Sigmoid colon (tissue), 7 donors: ENCODE results near the gene CRTAC1. TPM values are rescaled to one million over a fixed set of nuclear protein-coding genes. Genes with fewer than 3 reads are reported as not detected.

ENCODE experiments used
- DNase-seq: peaks from one replicate; pipeline ENCODE4 v3.0.0-alpha.2; 2019
- H3K27ac ChIP-seq, 4 donors: fragments of 200-600 bp; sonication (generic); one replicate each; pipeline ENCODE4 v1.5.1; 2016 to 2019; ENCODE audit warnings: mild to moderate bottlenecking in 1 of 4
- H3K27me3 ChIP-seq, 3 donors: fragments of 200-600 bp; sonication (generic); one replicate each; pipeline ENCODE4 v1.5.1; 2019; ENCODE audit warnings: mild to moderate bottlenecking in 1 of 3
- H3K36me3 ChIP-seq, 4 donors: fragments of 200-600 bp; sonication (generic); one replicate each; pipeline ENCODE4 v1.5.1; 2016 to 2019
- H3K4me1 ChIP-seq, 4 donors: fragments of 200-600 bp; sonication (generic); one replicate each; pipeline ENCODE4 v1.5.1; 2017 to 2019
- H3K4me3 ChIP-seq, 4 donors: fragments of 200-600 bp; sonication (generic); one replicate each; pipeline ENCODE4 v1.5.1; 2017 to 2019; ENCODE audit warnings: mild to moderate bottlenecking in 2 of 4, moderate library complexity in 1 of 4
- H3K9me3 ChIP-seq, 4 donors: fragments of 200-600 bp in 3 of 4; sonication (generic) in 3 of 4; one replicate each; pipeline versions ENCODE4 v1.5.1 to v1.6.1; 2013 to 2019
- EP300 ChIP-seq, 4 donors: sonication (generic); formaldehyde crosslinking; IDR thresholded peaks; one replicate each; pipeline ENCODE4 v1.6.1; 2017; ENCODE audit warnings: antibody characterized with exemption in 4 of 4
- POLR2A ChIP-seq, 2 donors: fragments of 450-650 bp; IDR thresholded peaks; one replicate each; pipeline ENCODE4 v1.6.1; 2016; ENCODE audit warnings: antibody characterized with exemption in 2 of 2, mild to moderate bottlenecking in 2 of 2, moderate library complexity in 2 of 2
- POLR2AphosphoS5 ChIP-seq, 4 donors: sonication (generic); formaldehyde crosslinking; IDR thresholded peaks; one replicate each; pipeline ENCODE4 v1.6.1; 2017; ENCODE audit warnings: antibody characterized with exemption in 4 of 4
- WGBS, 2 donors: extraction: QIAGEN DNeasy Blood & Tissue Kit; methylation state at CpG; one replicate each; pipeline ENCODE4 v1.1.7; 2013; 5-methylcytosine and 5-hydroxymethylcytosine counted together
- intact Hi-C: fragments of 100-400 bp; cut with DNase I; formaldehyde crosslinking; loops from one replicate; pipeline ENCODE4 v1.15.1; 2023
- polyA plus RNA-seq, 3 donors: library from polyadenylated mRNA; stranded (reverse); fragments of 200-250 nt; gene quantifications; one replicate each; pipeline ENCODE4 v1.2.3, GENCODE V29; 2013
- total RNA-seq, 4 donors: library from RNA; depleted of rRNA; stranded (reverse); fragments of >200 nt; gene quantifications; one replicate each; pipeline ENCODE4 v1.1.0, GENCODE V29; 2016
- TF ChIP-seq, protein P1 (sequence below), 4 experiments: fragments of 450-650 bp in 3 of 4; fragments of 200-600 bp in 1 of 4; IDR thresholded peaks; one replicate each; pipeline ENCODE4 v1.5.1; 2016 to 2019; ENCODE audit warnings: antibody characterized with exemption in 4 of 4, mild to moderate bottlenecking in 3 of 4, moderate library complexity in 2 of 4
- donor health status: healthy with polysubstance abuse.
- donor health status: Bipolar disorder and iron deficiency.
- donor health status: healthy.

The CRTAC1 gene
- total and polyA plus RNA-seq, 7 donors = 1.2 to 6.4 (median 2.6) TPM; not detected in 1

DNA sequence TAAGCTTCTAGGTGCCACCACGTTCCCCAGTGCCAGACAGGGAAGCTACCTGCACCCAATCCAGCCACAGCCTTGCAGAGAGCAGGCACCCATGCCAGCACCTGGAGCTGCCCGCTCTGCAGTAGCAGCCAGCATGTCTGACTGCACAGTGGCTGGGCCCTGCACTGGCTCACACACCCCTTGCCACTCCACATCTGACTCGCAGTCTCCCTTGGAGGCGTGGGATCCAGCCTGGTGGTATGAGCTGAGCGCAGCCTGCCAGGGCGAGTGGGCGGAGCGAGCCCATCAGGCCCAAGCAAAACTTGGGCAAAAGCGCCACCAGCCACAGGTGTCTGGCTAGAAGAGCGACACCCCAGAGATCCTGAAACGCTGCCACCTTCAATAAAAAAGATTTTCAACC, 30.1 kb downstream of the CRTAC1 start:
- WGBS, 2 donors = 90 to 92% methylated on average over 11 of the region's 11 CpGs
- peaks cover 0 to 3% (median under 1%) of the 10 kb centered on the region in 4 donors for H3K9me3 ChIP-seq
- intact Hi-C loops = no loop called here
- no peaks in the 10 kb centered on the region for H3K4me1 ChIP-seq
- H3K27ac ChIP-seq = no peak overlapping the region
- H3K4me3 ChIP-seq = no peak overlapping the region
- TF ChIP-seq POLR2A (IDR thresholded peaks at IDR 0.05) (no peak), EP300 (IDR thresholded peaks at IDR 0.05) (no peak), POLR2AphosphoS5 (IDR thresholded peaks at IDR 0.05) (no peak)
- TF ChIP-seq, protein P1, sequence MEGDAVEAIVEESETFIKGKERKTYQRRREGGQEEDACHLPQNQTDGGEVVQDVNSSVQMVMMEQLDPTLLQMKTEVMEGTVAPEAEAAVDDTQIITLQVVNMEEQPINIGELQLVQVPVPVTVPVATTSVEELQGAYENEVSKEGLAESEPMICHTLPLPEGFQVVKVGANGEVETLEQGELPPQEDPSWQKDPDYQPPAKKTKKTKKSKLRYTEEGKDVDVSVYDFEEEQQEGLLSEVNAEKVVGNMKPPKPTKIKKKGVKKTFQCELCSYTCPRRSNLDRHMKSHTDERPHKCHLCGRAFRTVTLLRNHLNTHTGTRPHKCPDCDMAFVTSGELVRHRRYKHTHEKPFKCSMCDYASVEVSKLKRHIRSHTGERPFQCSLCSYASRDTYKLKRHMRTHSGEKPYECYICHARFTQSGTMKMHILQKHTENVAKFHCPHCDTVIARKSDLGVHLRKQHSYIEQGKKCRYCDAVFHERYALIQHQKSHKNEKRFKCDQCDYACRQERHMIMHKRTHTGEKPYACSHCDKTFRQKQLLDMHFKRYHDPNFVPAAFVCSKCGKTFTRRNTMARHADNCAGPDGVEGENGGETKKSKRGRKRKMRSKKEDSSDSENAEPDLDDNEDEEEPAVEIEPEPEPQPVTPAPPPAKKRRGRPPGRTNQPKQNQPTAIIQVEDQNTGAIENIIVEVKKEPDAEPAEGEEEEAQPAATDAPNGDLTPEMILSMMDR (IDR thresholded peaks at IDR 0.05) = no peak
- H3K27me3 ChIP-seq = peaks cover 0 to 3% (median 0%) of the 10 kb centered on the region in 3 donors
- no peaks in the 10 kb centered on the region for H3K36me3 ChIP-seq
- DNase-seq = no peak

- 78 to 81% methylated on average over 2 of the region's 2 CpGs for WGBS, 2 donors
These were observed 30.5 kb downstream of the CRTAC1 start for GRCh38 chr10:97999923-98000248.

GRCh38 chr10:97999066-97999922, 31.1 kb downstream of the CRTAC1 start:
- intact Hi-C loops = no loop called here
- Histone ChIP-seq H3K9me3 (peaks cover 0 to 3% (median under 1%) of the 10 kb centered on the region in 4 donors), H3K27me3 (no peaks in the 10 kb centered on the region), H3K36me3 (no peaks in the 10 kb centered on the region), H3K27ac (no peak overlapping the region), H3K4me1 (no peaks in the 10 kb centered on the region), H3K4me3 (no peak overlapping the region)
- 76 to 83% methylated on average over 10 of the region's 10 CpGs for WGBS, 2 donors
- no peak for DNase-seq
- no peak for TF ChIP-seq POLR2AphosphoS5 (IDR thresholded peaks at IDR 0.05)
- no peak for TF ChIP-seq POLR2A (IDR thresholded peaks at IDR 0.05)
- no peak for TF ChIP-seq EP300 (IDR thresholded peaks at IDR 0.05)
- TF ChIP-seq, protein P1 (IDR thresholded peaks at IDR 0.05) = no peak

More at GRCh38 chr10:97999923-98000248, 30.5 kb downstream of the CRTAC1 start:
- Histone ChIP-seq H3K9me3 (peaks cover 0 to 3% (median under 1%) of the 10 kb centered on the region in 4 donors), H3K4me3 (no peak overlapping the region), H3K27me3 (no peaks in the 10 kb centered on the region), H3K27ac (no peak overlapping the region), H3K36me3 (no peaks in the 10 kb centered on the region), H3K4me1 (no peaks in the 10 kb centered on the region)
- intact Hi-C loops = no loop called here
- TF ChIP-seq POLR2A (IDR thresholded peaks at IDR 0.05) = no peak
- DNase-seq = no peak

- TF ChIP-seq EP300 (IDR thresholded peaks at IDR 0.05) (no peak), POLR2A (IDR thresholded peaks at IDR 0.05) (no peak), POLR2AphosphoS5 (IDR thresholded peaks at IDR 0.05) (no peak)
- TF ChIP-seq, protein P1 (IDR thresholded peaks at IDR 0.05) = no peak
- H3K27me3 ChIP-seq = no peaks in the 10 kb centered on the region
- intact Hi-C loops = no loop called here
- no peak overlapping the region for H3K27ac ChIP-seq
- no peak overlapping the region for H3K4me3 ChIP-seq
- no peaks in the 10 kb centered on the region for H3K36me3 ChIP-seq
- H3K9me3 ChIP-seq = no peaks in the 10 kb centered on the region
- no peaks in the 10 kb centered on the region for H3K4me1 ChIP-seq
- WGBS, 2 donors = 29 to 35% methylated on average over 2 of the region's 2 CpGs
- no peak for DNase-seq
These were observed 38.5 kb downstream of the CRTAC1 start for GRCh38 chr10:97991871-97992270.

DNA sequence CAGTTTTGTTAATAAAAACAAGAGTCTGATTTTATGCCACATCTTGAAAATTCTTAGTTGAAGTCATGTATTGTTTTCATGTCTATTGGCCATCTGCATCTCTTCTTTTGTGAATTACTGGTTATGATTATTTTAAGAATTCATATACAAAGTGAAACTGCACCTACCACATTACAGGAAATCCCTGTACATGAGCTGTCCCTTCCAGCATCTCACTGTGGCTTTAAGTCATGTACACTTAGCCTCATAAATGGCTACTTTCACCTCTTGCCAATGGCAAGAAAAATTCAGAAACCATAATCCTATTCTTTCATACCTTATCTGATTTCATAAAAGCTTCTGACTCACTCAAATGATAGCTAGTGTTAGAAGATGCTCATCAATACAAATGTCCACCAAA, 48.6 kb downstream of the CRTAC1 start:
- H3K27ac ChIP-seq = no peak overlapping the region
- H3K9me3 ChIP-seq = no peaks in the 10 kb centered on the region
- intact Hi-C loops = no loop called here
- H3K4me1 ChIP-seq = no peaks in the 10 kb centered on the region
- no peak for DNase-seq
- no peaks in the 10 kb centered on the region for H3K36me3 ChIP-seq
- peaks cover 0 to 40% (median 13%) of the 10 kb centered on the region in 3 donors for H3K27me3 ChIP-seq
- no peak overlapping the region for H3K4me3 ChIP-seq
- TF ChIP-seq EP300 (IDR thresholded peaks at IDR 0.05) (no peak), POLR2A (IDR thresholded peaks at IDR 0.05) (no peak), POLR2AphosphoS5 (IDR thresholded peaks at IDR 0.05) (no peak)
- TF ChIP-seq, protein P1 (IDR thresholded peaks at IDR 0.05) = no peak
